ENCODE measurements around the gene MTHFSD.
A peak's percentile ranks its signal among the peaks of the same experiment; 100 is the strongest.

The MTHFSD gene

GRCh38 chr16:86530251-86531190 lies 24.5 kb downstream of the MTHFSD start:
- DNase-seq (ENCODE audit: low read depth in 2 of 2) = no peak

GRCh38 chr16:86529160-86529559 lies 25.9 kb downstream of the MTHFSD start:
- no peak for DNase-seq (ENCODE audit: low read depth in 2 of 2)

- no peak for DNase-seq (ENCODE audit: low read depth in 2 of 2)
Observed at GRCh38 chr16:86528061-86528929, 26.7 kb downstream of the MTHFSD start.

- DNase-seq (ENCODE audit: low read depth in 2 of 2) = no peak
Observed at GRCh38 chr16:86527366-86527765, 27.7 kb downstream of the MTHFSD start.

GRCh38 chr16:86525696-86526095 lies 29.3 kb downstream of the MTHFSD start:
- DNase-seq (ENCODE audit: low read depth in 2 of 2) = no peak

GRCh38 chr16:86524029-86524428 lies 31.0 kb downstream of the MTHFSD start:
- no peak for DNase-seq (ENCODE audit: low read depth in 2 of 2)

- DNase-seq (ENCODE audit: low read depth in 2 of 2) = no peak
Observed at GRCh38 chr16:86523166-86523740, 31.8 kb downstream of the MTHFSD start.

- no peak for DNase-seq (ENCODE audit: low read depth in 2 of 2)
Observed at GRCh38 chr16:86522634-86523033, 32.4 kb downstream of the MTHFSD start.

GRCh38 chr16:86521236-86522197 lies 33.5 kb downstream of the MTHFSD start:
- no peak for DNase-seq (ENCODE audit: low read depth in 2 of 2)

- no peak for DNase-seq (ENCODE audit: low read depth in 2 of 2)
Observed at GRCh38 chr16:86520317-86521210, 34.5 kb downstream of the MTHFSD start.

- peak; percentile 21 to 31 for DNase-seq (ENCODE audit: low read depth in 2 of 2)
Observed at GRCh38 chr16:86519649-86520316, 35.3 kb downstream of the MTHFSD start.

- no peak for DNase-seq (ENCODE audit: low read depth in 2 of 2)
Observed at GRCh38 chr16:86519007-86519648, 35.9 kb downstream of the MTHFSD start.

- DNase-seq (ENCODE audit: low read depth in 2 of 2) = no peak
Observed at GRCh38 chr16:86517652-86518258, 37.3 kb downstream of the MTHFSD start.

GRCh38 chr16:86517033-86517432 lies 38.0 kb downstream of the MTHFSD start:
- DNase-seq (ENCODE audit: low read depth in 2 of 2) = no peak

- no peak for DNase-seq (ENCODE audit: low read depth in 2 of 2)
Observed at GRCh38 chr16:86516623-86517003, 38.4 kb downstream of the MTHFSD start.

- no peak for DNase-seq (ENCODE audit: low read depth in 2 of 2)
Observed at GRCh38 chr16:86515777-86516622, 39.0 kb downstream of the MTHFSD start.

- no peak for DNase-seq (ENCODE audit: low read depth in 2 of 2)
Observed at GRCh38 chr16:86515413-86515776, 39.6 kb downstream of the MTHFSD start.

Data from activated CD8-positive, alpha-beta memory T cell treated with anti-CD3 and anti-CD28 coated beads for 4 hours (primary cell).